ENCODE data around the gene WASHC4. TPM values are rescaled to one million over a fixed set of nuclear protein-coding genes. Genes with fewer than 3 reads are reported as not detected.

The WASHC4 gene
- total RNA-seq, 4 donors from 2014 or later: 37.1 to 59.0 (median 38.6) TPM

DNA sequence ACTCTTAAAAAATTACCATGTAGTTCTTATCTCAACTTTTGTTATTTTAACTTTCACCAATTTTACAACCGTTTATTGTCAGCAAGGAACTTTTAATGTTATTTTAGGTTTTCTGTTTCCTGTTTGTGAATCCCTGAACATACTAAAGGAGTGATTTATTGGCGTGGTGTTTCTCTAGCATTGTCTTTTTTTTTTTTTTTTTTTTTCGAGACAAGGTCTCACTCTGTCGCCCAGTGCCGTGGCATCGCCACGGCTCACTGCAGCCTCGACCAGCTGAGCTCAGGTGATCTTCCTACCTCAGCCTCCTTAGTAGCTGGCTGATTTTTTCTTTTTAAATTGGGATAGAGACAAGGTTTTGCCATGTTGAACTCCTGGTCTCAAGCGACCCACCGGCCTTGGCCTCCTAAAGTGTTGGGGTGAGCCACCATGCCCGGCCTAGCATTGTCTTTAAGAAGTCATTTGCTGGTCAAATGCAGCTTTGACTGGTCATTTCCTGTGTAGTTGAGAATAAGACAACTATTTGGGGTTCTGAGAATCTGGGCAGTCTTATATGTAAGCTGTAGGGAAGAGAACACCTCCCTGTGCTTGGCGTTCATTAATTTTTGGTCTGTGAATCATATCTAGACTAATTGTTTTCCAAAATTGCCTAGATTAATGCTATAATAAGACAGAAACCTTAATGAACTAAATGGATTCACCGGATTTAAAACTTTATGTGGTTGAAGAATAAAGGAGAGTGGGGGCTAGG, 2.1 kb downstream of the WASHC4 start:
- intact Hi-C loops (cut with DNase I): no loop called here
- 60% methylated on average over 13 of the region's 13 CpGs for WGBS
- peaks cover 0 to 25% (median 6%) of the 10 kb centered on the region in 4 donors for H3K36me3 ChIP-seq
- H3K9me3 ChIP-seq: no peaks in the 10 kb centered on the region
- H3K4me3 ChIP-seq: peak overlapping the region; percentile 86 to 95 (median 88)
- no peak for DNase-seq (ENCODE audit: extremely low spot score)
- H3K27ac ChIP-seq (replicated peaks in 1 of 4): peak overlapping the region in 3 of 4 donors; percentile 48 to 96 (median 95)
- peaks cover 17 to 49% (median 47%) of the 10 kb centered on the region in 4 donors for H3K4me1 ChIP-seq
- H3K27me3 ChIP-seq: no peaks in the 10 kb centered on the region
- TF ChIP-seq POLR2A (IDR thresholded peaks at IDR 0.05; ENCODE audit: low read depth) (no peak), POLR2AphosphoS5 (IDR thresholded peaks at IDR 0.05) (no peak), EP300 (IDR thresholded peaks at IDR 0.05) (no peak)
- TF ChIP-seq, protein P1, sequence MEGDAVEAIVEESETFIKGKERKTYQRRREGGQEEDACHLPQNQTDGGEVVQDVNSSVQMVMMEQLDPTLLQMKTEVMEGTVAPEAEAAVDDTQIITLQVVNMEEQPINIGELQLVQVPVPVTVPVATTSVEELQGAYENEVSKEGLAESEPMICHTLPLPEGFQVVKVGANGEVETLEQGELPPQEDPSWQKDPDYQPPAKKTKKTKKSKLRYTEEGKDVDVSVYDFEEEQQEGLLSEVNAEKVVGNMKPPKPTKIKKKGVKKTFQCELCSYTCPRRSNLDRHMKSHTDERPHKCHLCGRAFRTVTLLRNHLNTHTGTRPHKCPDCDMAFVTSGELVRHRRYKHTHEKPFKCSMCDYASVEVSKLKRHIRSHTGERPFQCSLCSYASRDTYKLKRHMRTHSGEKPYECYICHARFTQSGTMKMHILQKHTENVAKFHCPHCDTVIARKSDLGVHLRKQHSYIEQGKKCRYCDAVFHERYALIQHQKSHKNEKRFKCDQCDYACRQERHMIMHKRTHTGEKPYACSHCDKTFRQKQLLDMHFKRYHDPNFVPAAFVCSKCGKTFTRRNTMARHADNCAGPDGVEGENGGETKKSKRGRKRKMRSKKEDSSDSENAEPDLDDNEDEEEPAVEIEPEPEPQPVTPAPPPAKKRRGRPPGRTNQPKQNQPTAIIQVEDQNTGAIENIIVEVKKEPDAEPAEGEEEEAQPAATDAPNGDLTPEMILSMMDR (IDR thresholded peaks at IDR 0.05): no peak

DNA sequence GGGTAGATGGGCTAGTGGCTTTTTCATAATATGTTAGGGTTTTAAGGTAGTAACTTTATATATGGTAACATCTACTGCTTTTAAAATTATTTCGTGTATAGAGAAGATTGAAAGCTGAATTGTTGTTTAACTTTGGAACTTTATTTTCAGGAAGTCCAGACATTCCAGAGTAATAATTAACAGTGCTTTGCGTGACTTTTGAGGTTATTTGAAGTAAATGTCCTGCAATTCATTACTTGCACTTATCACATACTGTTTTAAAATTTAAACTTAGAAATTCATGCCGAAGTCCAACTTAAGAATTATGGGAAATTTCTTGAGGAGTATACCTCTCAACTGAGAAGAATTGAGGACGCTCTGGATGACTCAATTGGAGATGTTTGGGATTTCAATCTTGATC, 3.3 kb downstream of the WASHC4 start:
- DNase-seq (ENCODE audit: extremely low spot score): no peak
- no peak for TF ChIP-seq POLR2AphosphoS5 (IDR thresholded peaks at IDR 0.05)
- TF ChIP-seq, protein P1 (IDR thresholded peaks at IDR 0.05): no peak
- no peak overlapping the region for H3K27ac ChIP-seq (replicated peaks in 1 of 4)
- intact Hi-C loops (cut with DNase I): no loop called here
- WGBS: 72% methylated on average over 4 of the region's 4 CpGs
- H3K4me3 ChIP-seq: no peak overlapping the region
- H3K4me1 ChIP-seq: peaks cover 17 to 49% (median 47%) of the 10 kb centered on the region in 4 donors
- H3K9me3 ChIP-seq: no peaks in the 10 kb centered on the region
- no peaks in the 10 kb centered on the region for H3K27me3 ChIP-seq
- peaks cover 1 to 35% (median 14%) of the 10 kb centered on the region in 4 donors for H3K36me3 ChIP-seq

DNA sequence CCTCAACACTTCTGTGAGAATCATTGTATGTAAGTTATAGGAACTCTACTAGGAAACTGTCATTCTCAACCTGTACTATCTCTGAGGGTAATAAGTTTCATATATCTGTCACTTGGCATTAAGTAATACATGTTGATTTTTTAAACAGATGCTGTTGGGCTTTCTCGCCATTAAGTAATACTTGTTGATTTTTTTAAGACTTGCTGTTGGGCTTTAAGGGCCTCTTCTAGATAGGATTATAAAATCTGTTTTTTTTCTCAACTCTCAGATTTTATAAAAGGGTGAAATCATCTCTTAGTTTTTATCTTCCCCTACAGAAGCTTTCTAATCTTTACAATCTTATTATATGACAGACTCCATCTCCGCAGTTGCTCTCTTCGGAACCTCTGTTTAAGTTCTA, 5.6 kb downstream of the WASHC4 start:
- intact Hi-C loops (cut with DNase I): no loop called here
- H3K27me3 ChIP-seq: no peaks in the 10 kb centered on the region
- peaks cover 9 to 58% (median 31%) of the 10 kb centered on the region in 4 donors for H3K36me3 ChIP-seq
- H3K27ac ChIP-seq (replicated peaks in 1 of 4): no peak overlapping the region
- peaks cover 17 to 45% (median 42%) of the 10 kb centered on the region in 4 donors for H3K4me1 ChIP-seq
- no peak for DNase-seq (ENCODE audit: extremely low spot score)
- H3K9me3 ChIP-seq: no peaks in the 10 kb centered on the region
- TF ChIP-seq EP300 (IDR thresholded peaks at IDR 0.05): no peak
- no peak overlapping the region for H3K4me3 ChIP-seq
- WGBS: 98% methylated on average over 3 of the region's 3 CpGs

DNA sequence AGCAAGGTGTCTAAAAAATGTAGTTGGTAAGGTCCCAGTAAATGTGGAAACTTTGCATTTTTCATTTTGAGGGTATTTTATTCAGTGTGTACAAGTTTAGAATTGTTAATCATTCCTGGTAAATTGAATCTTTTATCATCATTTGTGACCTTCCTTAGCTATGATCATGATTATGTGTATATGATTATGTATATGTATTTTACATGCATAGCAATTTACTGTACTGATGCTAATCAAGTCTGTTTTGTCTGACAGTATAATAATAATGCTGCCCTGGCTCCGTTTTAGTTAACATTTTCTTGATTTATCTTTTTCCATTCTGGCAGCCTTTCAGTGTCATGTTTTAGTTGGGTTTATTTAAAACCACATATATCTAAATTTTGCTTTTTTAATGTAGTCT, 9.4 kb downstream of the WASHC4 start:
- Histone ChIP-seq H3K36me3 (peaks cover 26 to 93% (median 65%) of the 10 kb centered on the region in 4 donors), H3K27ac (replicated peaks in 1 of 4) (no peak overlapping the region), H3K9me3 (no peaks in the 10 kb centered on the region), H3K4me1 (peaks cover 0 to 12% (median 10%) of the 10 kb centered on the region in 4 donors), H3K27me3 (no peaks in the 10 kb centered on the region), H3K4me3 (no peak overlapping the region)
- WGBS: 74% methylated on average over 1 of the region's 1 CpG
- TF ChIP-seq POLR2AphosphoS5 (IDR thresholded peaks at IDR 0.05): no peak
- TF ChIP-seq, protein P1 (IDR thresholded peaks at IDR 0.05): no peak
- intact Hi-C loops (cut with DNase I): no loop called here
- DNase-seq (ENCODE audit: extremely low spot score): no peak

DNA sequence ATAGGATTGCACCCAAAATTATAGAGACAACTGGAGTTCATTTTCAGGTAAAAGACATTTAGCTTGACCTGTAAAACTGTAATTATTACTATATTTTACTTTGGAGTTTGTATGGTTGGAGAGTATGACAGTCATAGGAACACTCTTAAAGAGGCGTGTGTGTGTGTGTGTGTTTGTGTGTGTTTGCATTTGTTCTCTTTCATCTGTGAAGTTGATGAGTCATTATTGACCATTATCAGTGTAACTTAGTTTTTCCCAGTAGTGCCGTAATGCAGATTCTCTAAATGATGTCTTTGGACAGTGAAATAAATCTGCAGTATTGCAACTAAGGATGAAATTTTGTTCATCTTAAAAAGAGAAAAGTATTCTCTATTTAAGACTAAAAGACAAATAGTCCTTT, 13.0 kb downstream of the WASHC4 start:
- peaks cover 58 to 100% (median 87%) of the 10 kb centered on the region in 4 donors for H3K36me3 ChIP-seq
- TF ChIP-seq POLR2A (IDR thresholded peaks at IDR 0.05; ENCODE audit: low read depth) (no peak), EP300 (IDR thresholded peaks at IDR 0.05) (no peak), POLR2AphosphoS5 (IDR thresholded peaks at IDR 0.05) (no peak)
- TF ChIP-seq, protein P1 (IDR thresholded peaks at IDR 0.05): no peak
- 89% methylated on average over 2 of the region's 2 CpGs for WGBS

More for the DNA sequence above, 13.0 kb downstream of the WASHC4 start:
- Histone ChIP-seq H3K4me1 (no peaks in the 10 kb centered on the region), H3K27ac (replicated peaks in 1 of 4) (no peak overlapping the region), H3K27me3 (no peaks in the 10 kb centered on the region), H3K9me3 (no peaks in the 10 kb centered on the region), H3K4me3 (no peak overlapping the region)
- intact Hi-C loops (cut with DNase I): no loop called here
- no peak for DNase-seq (ENCODE audit: extremely low spot score)

Measured in esophagus muscularis mucosa (tissue), 4 donors.